GM19395 (cell line): ENCODE measurements around the gene NPEPL1.

ENCODE experiments used
- ATAC-seq: cut with Tn5 transposase; IDR thresholded peaks from one replicate; pipeline ENCODE4 v1.9.1; 2021; ENCODE audit warnings: mild to moderate bottlenecking, moderate library complexity; ENCODE audit not compliant: unreplicated experiment

The NPEPL1 gene

GRCh38 chr20:58657262-58657661, 35.3 kb upstream of the NPEPL1 start:
- ATAC-seq = no peak

- no peak for ATAC-seq
Measured at GRCh38 chr20:58657986-58658385, 34.6 kb upstream of the NPEPL1 start.

GRCh38 chr20:58658760-58659159, 33.8 kb upstream of the NPEPL1 start:
- ATAC-seq = no peak

GRCh38 chr20:58659841-58660240, 32.8 kb upstream of the NPEPL1 start:
- ATAC-seq = no peak

GRCh38 chr20:58660855-58661597, 31.6 kb upstream of the NPEPL1 start:
- no peak for ATAC-seq

GRCh38 chr20:58661598-58662473, 30.8 kb upstream of the NPEPL1 start:
- ATAC-seq = no peak

GRCh38 chr20:58664331-58664730, 28.3 kb upstream of the NPEPL1 start:
- no peak for ATAC-seq

GRCh38 chr20:58664883-58665282, 27.7 kb upstream of the NPEPL1 start:
- no peak for ATAC-seq

GRCh38 chr20:58665606-58666005, 27.0 kb upstream of the NPEPL1 start:
- ATAC-seq = no peak

GRCh38 chr20:58666702-58667101, 25.9 kb upstream of the NPEPL1 start:
- ATAC-seq = no peak

GRCh38 chr20:58667975-58668374, 24.6 kb upstream of the NPEPL1 start:
- no peak for ATAC-seq

- ATAC-seq = no peak
Measured at GRCh38 chr20:58668901-58669286, 23.7 kb upstream of the NPEPL1 start.

GRCh38 chr20:58669287-58670006, 23.2 kb upstream of the NPEPL1 start:
- peak; percentile 76 for ATAC-seq

GRCh38 chr20:58670102-58670501, 22.5 kb upstream of the NPEPL1 start:
- ATAC-seq = no peak

- ATAC-seq = no peak
Measured at GRCh38 chr20:58670659-58671058, 21.9 kb upstream of the NPEPL1 start.

GRCh38 chr20:58673119-58673518, 19.5 kb upstream of the NPEPL1 start:
- no peak for ATAC-seq

- ATAC-seq = no peak
Measured at GRCh38 chr20:58675146-58675584, 17.4 kb upstream of the NPEPL1 start.

- ATAC-seq = no peak
Measured at GRCh38 chr20:58675641-58676040, 17.0 kb upstream of the NPEPL1 start.

GRCh38 chr20:58676161-58676560, 16.4 kb upstream of the NPEPL1 start:
- no peak for ATAC-seq

GRCh38 chr20:58677079-58677604, 15.5 kb upstream of the NPEPL1 start:
- no peak for ATAC-seq

GRCh38 chr20:58677808-58678207, 14.8 kb upstream of the NPEPL1 start:
- ATAC-seq = no peak
